Measurements from ENCODE around the gene EDIL3.
"Not testable (repeated sequence)": the region's sequence is repeated elsewhere in the genome, so short reads cannot be mapped to it uniquely, and the experiment has no call there.

EDIL3 gene

GRCh38 chr5:84299959-84300358 is 84.7 kb downstream of the EDIL3 start:
- no peak for DNase-seq (ENCODE audit: low spot score)

- DNase-seq (ENCODE audit: low spot score): no peak
Observed at GRCh38 chr5:84298628-84299027, 86.1 kb downstream of the EDIL3 start.

DNA sequence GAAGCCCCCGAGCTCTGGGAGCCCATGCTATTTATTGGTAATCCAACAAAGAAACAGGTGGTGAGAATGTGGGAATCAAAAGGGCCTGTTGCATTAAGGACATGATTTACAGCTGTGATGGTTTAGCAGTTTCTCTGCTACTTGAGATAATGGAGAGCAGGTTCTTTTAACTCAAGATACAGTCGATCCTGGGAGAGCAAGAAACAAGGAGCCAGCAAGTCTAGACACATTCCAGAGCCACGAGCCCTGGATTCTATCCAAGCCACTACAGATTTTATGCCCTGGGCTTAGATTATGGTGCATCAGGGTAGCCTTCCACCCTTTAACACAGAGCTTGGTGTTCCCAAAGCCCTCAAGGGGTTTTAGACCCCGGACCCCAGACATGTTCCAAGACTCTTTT is 87.0 kb downstream of the EDIL3 start:
- not testable (repeated sequence) for DNase-seq (ENCODE audit: low spot score)

DNA sequence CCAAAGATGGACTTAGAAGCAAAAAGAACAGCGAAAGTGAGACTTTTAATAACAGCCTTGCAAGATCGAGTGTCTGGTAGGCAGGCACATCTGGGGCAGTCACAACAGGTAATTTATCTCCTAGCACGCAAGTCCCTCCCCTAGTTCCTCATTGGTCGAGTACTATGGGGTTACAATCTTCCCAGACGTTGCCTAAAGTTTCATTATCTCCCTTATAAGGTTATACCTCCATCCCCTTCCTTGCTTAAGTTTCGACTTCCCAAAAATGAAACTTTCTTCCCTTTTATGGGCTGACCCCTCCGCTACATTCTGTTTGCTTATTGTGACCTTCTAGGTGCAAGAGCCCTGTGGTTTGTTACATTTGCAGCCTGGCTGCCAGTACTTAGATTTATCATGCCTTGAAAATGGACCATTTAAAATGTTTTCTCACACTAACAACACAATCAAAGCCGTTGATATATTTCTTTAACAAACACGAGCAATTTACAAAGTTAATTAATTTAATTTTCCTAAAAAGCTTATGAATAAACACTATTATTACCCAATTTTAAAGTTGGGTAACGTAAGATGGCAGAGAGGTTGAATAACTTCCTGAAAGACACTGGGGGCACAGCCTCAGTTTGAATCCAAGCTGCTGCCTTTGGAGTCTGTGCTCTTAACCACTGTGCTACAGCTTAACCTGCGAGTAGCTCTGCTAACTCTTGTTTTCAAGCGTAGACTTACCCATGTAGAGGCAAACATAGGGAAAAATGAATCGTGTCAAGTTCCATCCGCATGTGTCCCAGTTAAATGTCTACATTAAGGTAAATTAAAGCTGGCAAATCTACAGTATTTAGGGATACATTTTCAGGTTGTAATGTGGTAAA is 91.7 kb downstream of the EDIL3 start:
- no peak for DNase-seq (ENCODE audit: low spot score)

DNA sequence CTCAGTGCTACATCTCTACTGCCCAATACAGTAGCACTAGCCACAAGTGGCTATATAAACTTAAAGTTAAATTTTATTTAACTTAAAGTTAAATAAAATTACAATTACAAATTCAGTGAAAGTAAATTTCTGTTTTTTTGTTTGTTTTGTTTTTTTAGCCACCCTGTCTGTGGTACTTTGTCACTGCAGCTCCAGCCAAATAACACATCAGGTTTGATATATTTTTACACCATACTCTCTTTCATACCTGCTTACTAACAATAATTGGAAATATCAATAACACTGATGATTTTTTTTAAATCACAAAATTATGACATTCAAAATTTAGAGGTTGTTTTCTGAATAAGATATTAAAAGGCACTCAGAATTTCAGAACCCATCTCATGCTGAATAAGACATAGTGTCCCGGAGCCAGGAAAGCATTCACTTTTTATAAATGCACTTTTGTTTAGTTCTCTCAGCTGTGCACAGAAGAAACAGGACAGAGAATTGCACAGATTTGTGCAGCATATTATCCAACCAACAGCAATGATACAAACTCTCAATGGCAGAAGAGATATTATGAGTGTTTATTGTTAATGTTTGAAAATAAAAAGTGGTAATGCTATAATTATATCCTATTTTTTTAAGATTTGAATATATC is 92.6 kb downstream of the EDIL3 start:
- DNase-seq (ENCODE audit: low spot score): no peak

DNA sequence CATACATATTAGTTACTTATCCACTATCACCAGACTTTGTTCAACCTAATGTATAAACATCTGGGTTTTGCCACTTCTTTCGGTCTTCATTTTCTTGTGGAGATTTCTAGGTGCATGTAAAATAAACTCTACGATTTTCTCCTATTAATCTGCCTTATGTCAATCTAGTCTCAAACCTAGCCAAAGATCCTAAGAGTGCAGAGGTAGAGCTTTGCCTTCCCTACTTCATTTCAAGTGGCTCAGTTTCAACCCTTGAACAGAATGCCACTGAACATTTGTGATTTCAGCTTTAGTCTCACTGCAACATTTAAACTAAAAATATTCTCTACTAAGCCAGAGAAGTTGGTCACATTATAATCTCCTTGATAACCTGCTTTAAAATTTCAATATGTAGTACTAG is 94.0 kb downstream of the EDIL3 start:
- DNase-seq (ENCODE audit: low spot score): no peak

GRCh38 chr5:84290161-84290560 is 94.5 kb downstream of the EDIL3 start:
- peak; percentile 36 for DNase-seq (ENCODE audit: low spot score)

GRCh38 chr5:84287951-84288350 is 96.7 kb downstream of the EDIL3 start:
- DNase-seq (ENCODE audit: low spot score): peak; percentile 52

GRCh38 chr5:84286662-84287061 is 98.0 kb downstream of the EDIL3 start:
- no peak for DNase-seq (ENCODE audit: low spot score)

GRCh38 chr5:84285641-84286637 is 98.7 kb downstream of the EDIL3 start:
- no peak for DNase-seq (ENCODE audit: low spot score)

- peak; percentile 6 for DNase-seq (ENCODE audit: low spot score)
Observed at GRCh38 chr5:84281383-84281782, 103.3 kb downstream of the EDIL3 start.

- no peak for DNase-seq (ENCODE audit: low spot score)
Observed at GRCh38 chr5:84279234-84279633, 105.4 kb downstream of the EDIL3 start.

- DNase-seq (ENCODE audit: low spot score): no peak
Observed at GRCh38 chr5:84275609-84276008, 109.1 kb downstream of the EDIL3 start.

- peak; percentile 33 for DNase-seq (ENCODE audit: low spot score)
Observed at GRCh38 chr5:84274585-84275468, 109.9 kb downstream of the EDIL3 start.

GRCh38 chr5:84273517-84273883 is 111.2 kb downstream of the EDIL3 start:
- DNase-seq (ENCODE audit: low spot score): no peak

DNA sequence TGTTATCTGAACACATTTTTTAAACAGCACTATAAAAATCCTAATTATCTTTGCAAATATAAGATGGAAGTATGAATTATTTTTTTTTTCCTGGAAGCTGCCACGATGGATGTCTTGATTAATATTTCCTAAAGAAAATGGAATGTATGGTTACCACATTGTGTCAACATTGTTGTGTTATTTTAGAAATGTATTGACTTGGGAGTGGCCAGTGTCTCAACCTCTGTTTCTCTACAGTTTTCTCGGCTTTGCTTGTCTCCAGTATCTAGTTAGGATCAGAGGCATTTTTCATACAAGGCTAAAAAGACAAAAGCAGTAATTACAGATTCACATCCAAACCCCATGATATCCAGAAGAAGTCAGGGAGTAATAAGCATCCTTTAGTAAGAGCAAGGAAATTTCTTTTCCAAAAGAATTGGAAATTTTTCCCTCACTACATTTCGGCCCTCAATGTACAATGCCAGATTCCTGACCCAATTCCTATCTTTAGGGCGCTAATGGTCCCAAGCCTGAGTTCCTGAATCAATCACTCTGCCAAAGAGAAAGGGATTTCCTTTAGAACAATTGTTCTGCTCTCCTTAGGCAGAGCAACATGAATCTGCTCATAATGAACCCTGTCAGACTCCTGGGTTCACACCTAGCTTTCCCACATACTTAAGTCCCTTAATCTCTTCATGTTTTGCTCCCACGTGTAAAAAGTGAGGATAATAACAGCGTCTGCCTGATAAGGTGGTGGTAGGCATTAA is 111.7 kb downstream of the EDIL3 start:
- no peak for DNase-seq (ENCODE audit: low spot score)

DNA sequence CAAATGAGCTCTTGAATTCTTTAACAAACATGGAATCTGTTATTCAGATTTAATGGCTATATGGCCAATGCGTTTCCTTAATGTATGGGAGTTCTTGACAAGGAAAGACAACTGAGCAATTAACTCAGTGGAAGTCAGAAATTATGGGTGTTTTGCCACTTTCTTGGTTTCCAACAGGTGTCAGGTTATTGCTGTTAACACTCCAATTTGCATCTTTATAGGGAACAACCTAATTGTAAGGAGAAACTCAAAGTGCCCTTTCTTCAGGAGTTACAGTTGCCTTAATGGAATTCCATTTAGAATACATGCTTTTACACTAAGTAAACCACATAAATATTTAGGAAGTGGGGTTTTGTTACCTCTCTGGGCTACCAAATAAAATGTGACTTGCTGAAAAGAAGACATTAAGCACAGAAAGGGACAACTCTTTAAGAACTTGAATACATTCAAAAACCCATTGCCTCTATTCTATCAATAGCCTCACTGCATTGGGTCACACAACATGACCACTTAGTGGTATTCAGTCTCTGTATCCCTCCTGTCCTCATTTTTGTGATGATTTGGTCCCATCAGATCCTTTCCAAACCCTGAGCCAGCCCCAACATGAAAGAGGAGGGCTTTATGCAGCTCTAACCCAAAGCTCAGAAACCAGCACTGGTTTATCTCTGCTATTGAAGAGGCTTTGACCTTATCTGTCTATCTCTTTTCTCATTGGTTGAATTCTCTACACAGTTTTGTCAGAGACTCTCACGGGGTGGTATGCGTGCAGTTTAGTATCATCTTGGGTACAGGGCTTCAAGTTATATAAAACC is 118.7 kb downstream of the EDIL3 start:
- DNase-seq (ENCODE audit: low spot score): no peak

- DNase-seq (ENCODE audit: low spot score): no peak
Observed at GRCh38 chr5:84265130-84265529, 119.5 kb downstream of the EDIL3 start.

DNA sequence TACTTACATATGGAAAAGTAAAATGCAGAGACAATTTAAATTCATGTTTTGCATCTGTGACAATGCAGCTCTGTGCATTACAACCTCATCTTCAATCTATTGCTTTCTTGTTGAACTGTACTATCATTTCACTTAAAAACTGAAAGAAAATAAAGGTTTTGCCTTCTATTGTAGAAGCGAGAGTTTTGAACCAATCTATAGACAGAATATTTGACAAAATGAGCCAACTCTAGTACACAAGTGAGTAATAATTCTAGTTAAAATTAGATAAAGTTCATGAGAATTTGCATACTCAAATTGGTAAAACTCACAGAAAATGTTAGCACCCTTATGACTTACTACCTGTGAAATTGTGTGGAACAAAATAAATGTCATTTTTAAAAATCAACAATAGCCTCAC is 123.7 kb downstream of the EDIL3 start:
- no peak for DNase-seq (ENCODE audit: low spot score)

- no peak for DNase-seq (ENCODE audit: low spot score)
Observed at GRCh38 chr5:84260140-84260539, 124.5 kb downstream of the EDIL3 start.
